GM18511 (cell line): ENCODE data around the gene CD300LB.
A peak's percentile ranks its signal among the peaks of the same experiment; 100 is the strongest.

Experiments
- ATAC-seq: cut with Tn5 transposase; IDR thresholded peaks from one replicate; pipeline ENCODE4 v1.9.1; 2021; ENCODE audit warnings: mild to moderate bottlenecking, moderate library complexity; ENCODE audit not compliant: unreplicated experiment

CD300LB gene

GRCh38 chr17:74550602-74551001 lies 19.3 kb upstream of the CD300LB start:
- no peak for ATAC-seq

- ATAC-seq, result no peak
Measured at GRCh38 chr17:74549343-74549742, 18.1 kb upstream of the CD300LB start.

GRCh38 chr17:74547736-74548135 lies 16.5 kb upstream of the CD300LB start:
- ATAC-seq, result no peak

GRCh38 chr17:74547264-74547663 lies 16.0 kb upstream of the CD300LB start:
- no peak for ATAC-seq

- no peak for ATAC-seq
Measured at GRCh38 chr17:74546586-74546985, 15.3 kb upstream of the CD300LB start.

- ATAC-seq, result no peak
Measured at GRCh38 chr17:74545843-74546230, 14.6 kb upstream of the CD300LB start, which contains the start of gene CD300C. Gene CD300C (minus strand): TSS chr17:74546115. CDS start chr17:74545782, 333 bp downstream.

GRCh38 chr17:74544991-74545842 lies 13.9 kb upstream of the CD300LB start:
- no peak for ATAC-seq

- no peak for ATAC-seq
Measured at GRCh38 chr17:74543891-74544760, 12.9 kb upstream of the CD300LB start.

- no peak for ATAC-seq
Measured at GRCh38 chr17:74543406-74543805, 12.1 kb upstream of the CD300LB start.

GRCh38 chr17:74542727-74543383 lies 11.6 kb upstream of the CD300LB start:
- ATAC-seq, result no peak

- no peak for ATAC-seq
Measured at GRCh38 chr17:74542166-74542565, 10.9 kb upstream of the CD300LB start.

GRCh38 chr17:74541176-74542111 lies 10.2 kb upstream of the CD300LB start:
- no peak for ATAC-seq

- ATAC-seq, result no peak
Measured at GRCh38 chr17:74539281-74539820, 8.1 kb upstream of the CD300LB start.

GRCh38 chr17:74536890-74537289 lies 5.6 kb upstream of the CD300LB start:
- ATAC-seq, result no peak

- no peak for ATAC-seq
Measured at GRCh38 chr17:74532115-74532514, 840 bp upstream of the CD300LB start.

- ATAC-seq, result no peak
Measured at GRCh38 chr17:74530831-74531150, 484 bp downstream of the CD300LB start.

- ATAC-seq, result no peak
Measured at GRCh38 chr17:74529243-74529642, 2.0 kb downstream of the CD300LB start.

GRCh38 chr17:74528491-74529199 lies 2.6 kb downstream of the CD300LB start:
- ATAC-seq, result peak; percentile 91

- no peak for ATAC-seq
Measured at GRCh38 chr17:74527756-74528155, 3.5 kb downstream of the CD300LB start.
